ENCODE measurements around the gene SCIN. TPM values are rescaled to one million over a fixed set of nuclear protein-coding genes. Genes with fewer than 3 reads are reported as not detected.

Gene SCIN
- total and polyA plus RNA-seq, 7 donors, result 0.08 to 0.17 (median 0.13) TPM; not detected in 3

DNA sequence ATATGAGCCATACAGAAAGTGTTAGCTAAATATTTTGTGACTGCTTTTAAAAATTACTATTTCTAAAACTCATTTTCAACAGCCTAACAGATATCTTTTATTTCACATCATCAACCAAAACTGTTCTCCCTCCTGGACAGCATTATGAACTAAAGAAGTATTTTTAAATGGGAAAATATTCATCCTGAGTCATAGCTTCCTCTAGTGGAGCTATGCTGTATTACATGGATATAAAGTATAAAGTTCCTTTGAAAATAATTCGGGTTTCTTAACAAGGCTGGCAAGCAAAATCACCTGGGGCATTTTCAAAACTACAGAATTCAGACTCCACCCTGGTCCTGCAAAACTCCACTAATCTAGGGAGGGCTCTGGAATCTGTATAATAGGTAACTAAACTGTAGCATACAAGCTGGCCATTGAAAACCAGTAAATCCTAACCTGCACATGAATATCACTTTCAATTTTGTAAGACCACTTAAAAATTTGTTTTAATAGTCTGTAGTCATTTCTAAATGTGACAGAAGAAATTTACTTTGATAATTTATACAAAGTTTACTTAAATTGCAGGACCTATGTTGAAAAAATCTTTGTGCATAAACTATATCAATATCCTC lies 53.5 kb downstream of the SCIN start:
- TF ChIP-seq, protein P1, sequence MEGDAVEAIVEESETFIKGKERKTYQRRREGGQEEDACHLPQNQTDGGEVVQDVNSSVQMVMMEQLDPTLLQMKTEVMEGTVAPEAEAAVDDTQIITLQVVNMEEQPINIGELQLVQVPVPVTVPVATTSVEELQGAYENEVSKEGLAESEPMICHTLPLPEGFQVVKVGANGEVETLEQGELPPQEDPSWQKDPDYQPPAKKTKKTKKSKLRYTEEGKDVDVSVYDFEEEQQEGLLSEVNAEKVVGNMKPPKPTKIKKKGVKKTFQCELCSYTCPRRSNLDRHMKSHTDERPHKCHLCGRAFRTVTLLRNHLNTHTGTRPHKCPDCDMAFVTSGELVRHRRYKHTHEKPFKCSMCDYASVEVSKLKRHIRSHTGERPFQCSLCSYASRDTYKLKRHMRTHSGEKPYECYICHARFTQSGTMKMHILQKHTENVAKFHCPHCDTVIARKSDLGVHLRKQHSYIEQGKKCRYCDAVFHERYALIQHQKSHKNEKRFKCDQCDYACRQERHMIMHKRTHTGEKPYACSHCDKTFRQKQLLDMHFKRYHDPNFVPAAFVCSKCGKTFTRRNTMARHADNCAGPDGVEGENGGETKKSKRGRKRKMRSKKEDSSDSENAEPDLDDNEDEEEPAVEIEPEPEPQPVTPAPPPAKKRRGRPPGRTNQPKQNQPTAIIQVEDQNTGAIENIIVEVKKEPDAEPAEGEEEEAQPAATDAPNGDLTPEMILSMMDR (IDR thresholded peaks at IDR 0.05), result peak; percentile 59
- DNase-seq (no peak), ATAC-seq (no peak)
- WGBS, 3 donors, result 18 to 29% (median 27%) methylated on average over 1 of the region's 1 CpG
- intact Hi-C loops (cut with DNase I), result loop anchor here in 1 of 2 donors (5.0 kb wide), 1 partner anchor 102 kb away; no protein-coding TSS in a partner anchor
- no peaks in the 10 kb centered on the region for H3K27me3 ChIP-seq (ENCODE audit: insufficient read depth in 3 of 3, low read length in 2 of 3)
- H3K4me3 ChIP-seq, result no peak overlapping the region
- H3K4me1 ChIP-seq, result no peaks in the 10 kb centered on the region
- no peaks in the 10 kb centered on the region for H3K9me3 ChIP-seq
- H3K36me3 ChIP-seq (ENCODE audit: insufficient read depth in 1 of 2, low read depth in 1 of 2), result no peaks in the 10 kb centered on the region
- H3K27ac ChIP-seq, result no peak overlapping the region

DNA sequence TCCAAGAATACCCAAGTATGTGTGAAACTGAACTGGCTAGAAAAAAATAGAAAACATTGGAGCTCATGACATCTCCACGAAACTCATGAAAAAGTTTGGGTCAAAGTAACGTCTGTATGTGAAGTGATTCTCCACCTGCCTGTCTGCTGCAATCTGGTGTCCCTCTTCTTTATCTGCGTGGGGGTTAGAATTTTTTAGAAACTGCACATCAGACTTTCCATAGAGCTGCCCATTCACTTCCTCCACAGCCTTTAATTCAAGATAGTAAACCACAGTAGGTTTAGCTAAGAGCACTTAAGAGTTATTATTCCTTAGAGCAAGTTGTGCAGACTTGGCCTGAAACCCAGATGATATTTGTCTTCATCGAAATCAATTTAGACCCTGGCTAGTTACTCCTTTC lies 55.3 kb downstream of the SCIN start:
- DNase-seq (no peak), ATAC-seq (no peak)
- Histone ChIP-seq H3K4me3 (no peak overlapping the region), H3K27ac (no peak overlapping the region), H3K9me3 (no peaks in the 10 kb centered on the region), H3K4me1 (no peaks in the 10 kb centered on the region), H3K27me3 (ENCODE audit: insufficient read depth in 3 of 3, low read length in 2 of 3) (no peaks in the 10 kb centered on the region), H3K36me3 (ENCODE audit: insufficient read depth in 1 of 2, low read depth in 1 of 2) (no peaks in the 10 kb centered on the region)
- 49 to 51% (median 51%) methylated on average over 4 of the region's 4 CpGs for WGBS, 3 donors
- intact Hi-C loops (cut with DNase I), result no loop called here
- TF ChIP-seq, protein P1 (IDR thresholded peaks at IDR 0.05), result no peak

DNA sequence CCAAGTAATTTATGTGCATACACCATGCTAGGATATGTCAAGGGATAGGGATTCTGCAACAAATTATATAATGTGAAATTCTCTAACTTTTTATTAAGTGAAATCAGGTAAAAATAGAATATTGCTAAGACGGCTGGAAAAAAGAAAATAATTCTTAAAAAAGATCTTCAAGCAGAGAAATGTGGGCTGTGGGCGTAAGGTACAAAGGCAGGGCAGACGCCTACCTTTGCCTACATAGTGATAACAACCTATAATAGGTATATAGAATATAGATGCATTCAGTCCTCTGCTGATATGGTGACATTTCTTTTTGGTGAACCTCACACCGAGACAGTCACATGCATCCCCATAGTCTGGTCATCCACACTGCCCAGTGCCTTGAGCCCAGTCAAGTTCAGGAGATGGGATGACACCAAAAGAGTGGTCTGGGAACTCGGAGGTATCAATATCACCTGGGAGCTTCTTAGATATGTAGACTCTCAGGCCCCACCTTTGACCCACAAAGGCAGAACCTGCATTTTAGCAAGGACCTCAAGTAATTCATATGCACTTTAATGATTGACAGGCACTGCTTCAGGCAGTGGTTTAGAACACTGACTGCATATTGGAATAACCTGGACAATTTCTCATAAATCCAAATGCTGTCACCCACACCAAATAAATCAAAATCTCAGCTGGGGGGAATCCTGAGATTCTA lies 59.4 kb downstream of the SCIN start:
- intact Hi-C loops (cut with DNase I), result no loop called here
- 90 to 92% (median 92%) methylated on average over 5 of the region's 5 CpGs for WGBS, 3 donors
- Histone ChIP-seq H3K27me3 (ENCODE audit: insufficient read depth in 3 of 3, low read length in 2 of 3) (no peaks in the 10 kb centered on the region), H3K4me3 (no peak overlapping the region), H3K36me3 (ENCODE audit: insufficient read depth in 1 of 2, low read depth in 1 of 2) (no peaks in the 10 kb centered on the region), H3K9me3 (no peaks in the 10 kb centered on the region), H3K27ac (no peak overlapping the region), H3K4me1 (no peaks in the 10 kb centered on the region)
- ATAC-seq (no peak), DNase-seq (no peak)
- TF ChIP-seq, protein P1 (IDR thresholded peaks at IDR 0.05), result no peak

DNA sequence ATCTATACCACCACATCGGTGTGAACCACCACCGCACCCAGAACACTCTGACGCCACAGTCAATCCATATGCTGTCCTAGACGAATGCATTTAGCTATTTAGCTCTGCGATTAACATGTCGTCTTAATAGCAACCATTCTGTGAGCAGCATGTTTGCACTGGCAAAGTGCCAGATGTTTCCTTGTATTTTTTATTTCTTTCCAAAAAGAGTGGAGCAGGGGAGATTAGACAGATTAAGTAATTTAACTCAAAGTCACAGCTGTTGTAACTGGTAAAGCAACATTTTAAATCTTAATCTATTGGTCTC lies 59.9 kb downstream of the SCIN start:
- intact Hi-C loops (cut with DNase I), result no loop called here
- Histone ChIP-seq H3K4me3 (no peak overlapping the region), H3K27me3 (ENCODE audit: insufficient read depth in 3 of 3, low read length in 2 of 3) (no peaks in the 10 kb centered on the region), H3K27ac (no peak overlapping the region), H3K9me3 (no peaks in the 10 kb centered on the region), H3K36me3 (ENCODE audit: insufficient read depth in 1 of 2, low read depth in 1 of 2) (no peaks in the 10 kb centered on the region), H3K4me1 (no peaks in the 10 kb centered on the region)
- WGBS, 3 donors, result 33 to 44% (median 35%) methylated on average over 6 of the region's 6 CpGs
- TF ChIP-seq, protein P1 (IDR thresholded peaks at IDR 0.05), result no peak
- ATAC-seq (no peak), DNase-seq (no peak)
